ENCODE data around the gene GNG14. TPM values are rescaled to one million over a fixed set of nuclear protein-coding genes. Genes with fewer than 3 reads are reported as not detected.
"Not testable (repeated sequence)": the region's sequence is repeated elsewhere in the genome, so short reads cannot be mapped to it uniquely, and the experiment has no call there.

Gene GNG14
- total RNA-seq: not detected

GRCh38 chr19:12687496-12688196 is at the start of gene GNG14:
GNG14 (plus strand) TSS chr19:12687998; CDS start chr19:12688049, 51 bp downstream.
- ATAC-seq: no peak

- ATAC-seq: no peak
Measured at GRCh38 chr19:12638611-12639182, 49.1 kb upstream of the GNG14 start.

DNA sequence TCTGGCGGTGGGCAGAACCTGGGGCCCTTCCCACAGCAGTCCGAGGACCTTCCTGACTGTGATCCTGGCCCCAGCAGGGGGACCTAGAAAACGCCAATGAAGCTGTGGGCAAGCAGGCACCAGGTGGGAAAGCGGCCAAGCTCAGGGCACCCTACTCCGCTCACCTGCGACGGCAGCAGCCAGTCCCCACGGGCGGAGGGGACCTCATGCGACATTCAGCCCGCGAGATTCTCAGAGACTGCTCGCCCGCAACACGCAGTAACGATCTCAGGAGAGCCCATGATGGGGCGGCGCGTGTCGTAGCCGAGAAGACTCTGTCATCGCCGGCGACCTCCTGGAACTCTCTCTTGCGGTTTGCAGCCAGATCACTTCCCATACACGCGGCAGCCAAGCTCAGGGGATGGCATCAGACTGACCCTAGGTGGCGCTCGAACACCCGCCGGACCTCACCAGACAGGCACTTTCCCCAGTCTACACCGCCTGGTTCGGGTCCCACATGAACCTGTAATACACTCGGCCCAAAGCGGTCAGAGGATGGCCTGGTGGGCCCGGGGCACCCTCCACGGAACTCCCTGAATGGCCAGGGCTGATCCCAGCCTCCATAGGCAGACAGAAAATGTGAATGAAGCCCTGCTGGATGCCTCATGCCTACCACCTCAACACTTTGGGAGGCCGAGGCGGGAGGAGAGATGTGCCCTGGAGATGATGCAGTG is 47.7 kb upstream of the GNG14 start:
- peak; percentile 84 for ATAC-seq

GRCh38 chr19:12641456-12641855 is 46.3 kb upstream of the GNG14 start:
- no peak for ATAC-seq

- ATAC-seq: no peak
Measured at GRCh38 chr19:12642506-12642905, 45.3 kb upstream of the GNG14 start.

DNA sequence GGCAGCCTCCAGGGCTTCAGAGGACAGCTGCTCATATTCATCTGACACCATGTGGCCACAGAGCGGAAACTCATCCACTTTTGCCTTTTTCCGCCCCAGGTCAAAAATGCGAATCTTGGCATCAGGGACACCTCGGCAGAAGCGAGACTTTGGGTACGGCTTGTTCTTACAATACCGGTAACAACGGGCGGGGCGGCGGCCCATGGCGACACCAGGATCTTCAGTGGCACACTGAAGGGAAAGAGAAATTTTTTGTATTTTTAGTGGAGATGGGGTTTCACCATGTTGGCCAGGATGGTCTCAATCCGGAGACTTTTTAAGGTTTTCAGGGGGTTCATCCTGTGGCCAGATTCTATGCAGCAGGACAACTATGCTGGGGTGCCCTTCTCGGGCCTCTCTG is 44.1 kb upstream of the GNG14 start:
- not testable (repeated sequence) for ATAC-seq

- ATAC-seq: peak; percentile 12
Measured at GRCh38 chr19:12646551-12646950, 41.2 kb upstream of the GNG14 start.

- ATAC-seq: no peak
Measured at GRCh38 chr19:12647047-12647446, 40.8 kb upstream of the GNG14 start.

DNA sequence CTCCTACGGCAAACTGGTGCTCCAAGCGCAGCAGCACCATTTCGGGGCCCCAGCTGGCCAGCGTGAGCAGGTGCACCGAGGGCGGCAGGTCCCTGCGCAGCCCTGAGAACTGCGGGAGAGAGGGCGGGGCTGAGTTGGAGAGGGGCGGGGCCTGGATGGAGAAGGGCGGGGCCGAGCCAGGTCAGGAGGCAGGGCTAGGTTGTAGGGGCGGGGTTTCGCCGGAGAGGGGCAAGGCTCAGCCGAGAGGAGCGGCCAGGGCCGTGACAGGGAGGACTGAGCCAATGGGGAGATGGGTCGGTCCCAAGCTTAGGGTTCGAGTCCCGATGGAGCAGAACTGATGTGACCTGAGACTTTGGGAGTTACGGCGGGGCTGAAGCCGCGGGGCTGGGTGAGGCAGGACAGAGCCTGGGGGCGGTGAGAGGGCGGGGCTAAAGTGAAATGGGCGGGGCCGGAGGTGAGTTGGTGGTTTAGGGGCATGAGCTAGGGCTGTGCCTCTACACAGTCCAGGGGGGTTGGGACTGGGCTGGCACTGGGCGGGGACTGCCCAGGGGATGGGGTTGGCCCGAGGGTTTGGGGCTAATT is 40.2 kb upstream of the GNG14 start:
- peak; percentile 79 for ATAC-seq

GRCh38 chr19:12648088-12648487 is 39.7 kb upstream of the GNG14 start:
- no peak for ATAC-seq

GRCh38 chr19:12649941-12650340 is 37.9 kb upstream of the GNG14 start:
- no peak for ATAC-seq

- ATAC-seq: no peak
Measured at GRCh38 chr19:12652219-12652618, 35.6 kb upstream of the GNG14 start.

DNA sequence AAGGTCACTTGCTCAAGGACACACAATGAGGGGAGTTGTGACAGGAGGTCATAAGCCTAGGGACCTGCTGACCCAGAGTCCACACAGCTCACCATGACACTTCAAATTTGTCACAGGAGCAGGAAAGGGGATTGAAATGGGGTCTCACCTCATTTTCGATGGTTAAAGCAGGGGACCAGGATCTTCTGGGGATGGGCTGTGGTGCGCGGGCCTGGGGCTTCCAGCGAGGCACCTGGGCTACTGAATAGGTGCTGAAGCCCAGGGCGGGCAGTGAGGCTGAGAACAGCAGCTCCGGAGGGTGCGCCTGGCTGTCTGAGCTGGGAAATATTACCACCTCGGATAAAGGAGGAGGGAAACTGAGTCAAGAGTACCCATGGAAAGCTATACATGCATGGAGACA is 32.3 kb upstream of the GNG14 start:
- no peak for ATAC-seq

GRCh38 chr19:12656899-12657571 is 30.8 kb upstream of the GNG14 start:
- peak; percentile 30 for ATAC-seq

DNA sequence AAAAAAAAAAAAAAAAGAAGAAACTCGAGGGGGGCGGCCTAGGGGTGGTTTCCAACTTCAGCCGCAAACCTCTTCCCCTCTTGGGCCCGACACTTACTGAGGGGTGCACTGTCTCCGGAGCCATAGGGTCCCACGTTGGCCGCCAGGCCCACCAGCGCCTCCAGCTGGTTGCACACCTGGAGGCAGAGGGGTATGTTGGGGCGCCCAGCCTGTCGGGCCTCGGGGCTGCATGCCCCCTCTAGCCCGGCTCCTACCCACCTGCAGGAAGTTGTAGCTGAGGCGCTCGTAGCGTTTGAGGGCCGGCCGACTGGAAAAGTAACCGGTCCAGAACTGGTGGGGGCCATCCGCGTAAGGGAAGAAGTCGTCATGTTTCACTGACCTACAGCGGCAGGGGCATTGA is 29.8 kb upstream of the GNG14 start:
- ATAC-seq: no peak

GRCh38 chr19:12660980-12661379 is 26.8 kb upstream of the GNG14 start:
- ATAC-seq: no peak

GRCh38 chr19:12664406-12665280 is 23.2 kb upstream of the GNG14 start:
- ATAC-seq: no peak

GRCh38 chr19:12665281-12665573 is 22.6 kb upstream of the GNG14 start:
- ATAC-seq: no peak

- ATAC-seq: peak; percentile 4
Measured at GRCh38 chr19:12665671-12666264, 22.0 kb upstream of the GNG14 start.

DNA sequence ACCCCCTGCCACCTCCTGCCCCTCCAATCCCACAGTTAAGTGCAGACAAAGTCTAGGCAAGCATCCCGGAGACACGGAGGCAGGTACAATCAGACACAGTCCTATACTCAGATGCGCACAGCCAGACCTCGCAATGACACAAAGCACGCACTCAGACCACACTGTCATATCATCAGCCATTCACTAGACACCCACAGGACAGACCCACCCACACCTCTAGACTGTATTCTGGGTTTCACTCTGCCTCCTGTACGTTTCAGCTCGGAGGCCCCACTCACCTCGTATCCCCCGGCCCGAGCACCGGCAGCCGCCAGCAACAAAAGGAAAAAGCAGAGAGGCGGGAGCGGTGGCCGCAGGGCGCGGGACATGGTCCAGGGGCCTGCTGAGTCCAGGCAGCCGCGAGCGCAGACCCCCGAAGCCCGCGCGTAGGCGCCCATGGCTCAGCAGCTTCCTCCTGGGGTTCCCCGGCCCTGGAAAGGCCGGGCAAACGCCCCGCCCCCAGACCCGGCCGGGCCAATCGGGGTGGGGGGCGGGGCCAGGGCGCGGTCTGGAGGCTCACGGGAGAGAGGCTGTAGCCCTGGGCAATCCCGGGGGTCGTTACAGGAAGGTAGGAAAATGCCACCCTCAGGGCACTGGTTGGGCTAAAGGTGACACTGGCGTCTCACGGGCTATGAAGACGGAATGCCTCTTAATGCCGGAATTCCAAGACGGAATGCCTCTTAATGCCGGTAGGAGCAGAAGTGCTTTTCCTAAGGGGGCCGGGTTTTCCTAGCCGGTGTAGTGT is 21.3 kb upstream of the GNG14 start, which contains the start of the genes MAN2B1 and WDR83:
TSS of gene MAN2B1 (minus strand) at position 478 of the 784 bp plus-strand sequence. CDS start at position 437, 41 bp downstream.
TSS of gene WDR83 (plus strand) at position 543 of the 784 bp plus-strand sequence. CDS start 2,984 bp downstream, outside the sequence.
- ATAC-seq: peak; percentile 70

All from esophagus mucosa (tissue), 1 donor.